ENCODE results near the gene DRG2.

DNA sequence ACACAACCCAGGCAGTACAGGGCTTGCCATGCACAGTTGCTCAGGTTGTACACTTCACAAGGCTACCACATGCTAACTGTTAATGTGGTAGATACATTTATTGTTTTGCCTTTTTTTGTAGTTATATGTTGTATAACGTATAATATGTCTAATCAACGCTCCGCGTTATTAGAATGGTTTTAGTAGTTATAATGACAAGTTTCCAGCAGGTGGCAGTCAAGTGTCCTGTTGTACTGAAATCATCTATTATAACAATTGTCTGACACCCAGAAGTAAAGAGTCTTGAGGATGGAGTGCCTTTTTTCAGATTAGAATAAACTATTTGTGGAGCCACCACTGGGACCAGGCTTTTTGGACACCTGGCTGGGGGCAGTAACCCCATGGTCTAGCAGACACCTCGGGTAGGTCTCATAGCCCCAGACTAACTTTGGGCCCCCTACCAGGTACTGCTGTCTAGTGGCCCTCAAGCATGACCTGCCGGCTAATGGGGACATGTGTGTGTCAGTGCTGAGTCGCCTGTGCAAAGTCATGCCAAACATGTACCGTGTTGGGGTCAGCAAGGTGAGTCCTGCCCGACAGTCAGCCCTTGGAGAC is 53.6 kb downstream of the DRG2 start:
- TF ChIP-seq, protein P1, sequence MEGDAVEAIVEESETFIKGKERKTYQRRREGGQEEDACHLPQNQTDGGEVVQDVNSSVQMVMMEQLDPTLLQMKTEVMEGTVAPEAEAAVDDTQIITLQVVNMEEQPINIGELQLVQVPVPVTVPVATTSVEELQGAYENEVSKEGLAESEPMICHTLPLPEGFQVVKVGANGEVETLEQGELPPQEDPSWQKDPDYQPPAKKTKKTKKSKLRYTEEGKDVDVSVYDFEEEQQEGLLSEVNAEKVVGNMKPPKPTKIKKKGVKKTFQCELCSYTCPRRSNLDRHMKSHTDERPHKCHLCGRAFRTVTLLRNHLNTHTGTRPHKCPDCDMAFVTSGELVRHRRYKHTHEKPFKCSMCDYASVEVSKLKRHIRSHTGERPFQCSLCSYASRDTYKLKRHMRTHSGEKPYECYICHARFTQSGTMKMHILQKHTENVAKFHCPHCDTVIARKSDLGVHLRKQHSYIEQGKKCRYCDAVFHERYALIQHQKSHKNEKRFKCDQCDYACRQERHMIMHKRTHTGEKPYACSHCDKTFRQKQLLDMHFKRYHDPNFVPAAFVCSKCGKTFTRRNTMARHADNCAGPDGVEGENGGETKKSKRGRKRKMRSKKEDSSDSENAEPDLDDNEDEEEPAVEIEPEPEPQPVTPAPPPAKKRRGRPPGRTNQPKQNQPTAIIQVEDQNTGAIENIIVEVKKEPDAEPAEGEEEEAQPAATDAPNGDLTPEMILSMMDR (IDR thresholded peaks at IDR 0.05; ENCODE audit: poor library complexity, severe bottlenecking): peak; percentile 81
- TF ChIP-seq EZH2 (IDR thresholded peaks at IDR 0.05; ENCODE audit: borderline replicate concordance, insufficient read depth, low read length, poor library complexity, severe bottlenecking): no peak

Measured in neural cell (in vitro differentiated cells).